HepG2 (cell line): ENCODE results near the gene GNAS-AS1.

Experiments used
- BRCA1 ChIP-seq: sonication (generic); formaldehyde crosslinking; IDR thresholded peaks from 2 replicates; pipeline ENCODE4 v1.4.0; 2020; ENCODE audit warnings: missing genetic modification reagents
- CBFB ChIP-seq: sonication (generic); formaldehyde crosslinking; IDR thresholded peaks from 2 replicates; pipeline ENCODE4 v1.4.0; 2020; ENCODE audit warnings: missing genetic modification reagents
- CHD4 ChIP-seq: fragments of 200-600 bp; sonication (generic); IDR thresholded peaks from 2 replicates; pipeline ENCODE4 v1.7.0; 2017; ENCODE audit warnings: mild to moderate bottlenecking, low read length, borderline replicate concordance
- EP300 ChIP-seq, 3 experiments: sonication (generic) in 1 of 3; formaldehyde crosslinking in 1 of 3; IDR thresholded peaks; 2 replicates each; pipeline versions ENCODE4 v1.5.1 to v1.6.1; 2011 to 2020; ENCODE audit warnings: low read depth in 2 of 3, low read length in 2 of 3, borderline replicate concordance in 1 of 3, improper control_type of control experiment in 1 of 3, mild to moderate bottlenecking in 1 of 3, missing genetic modification reagents in 1 of 3, moderate library complexity in 1 of 3
- EZH2 ChIP-seq: conservative IDR thresholded peaks from 2 replicates; pipeline ENCODE4 v1.6.1; 2012; ENCODE audit warnings: mild to moderate bottlenecking, low read depth, low read length, moderate library complexity
- FOXK1 ChIP-seq: sonication (generic); formaldehyde crosslinking; IDR thresholded peaks from 2 replicates; pipeline ENCODE4 v1.4.0; 2020; ENCODE audit warnings: low read depth, missing genetic modification reagents, borderline replicate concordance
- GTF2F1 ChIP-seq: fragments of 150-350 bp; IDR thresholded peaks from 2 replicates; pipeline ENCODE4 v1.6.1; 2014; ENCODE audit warnings: low read length
- ZBTB1 ChIP-seq: sonication (generic); formaldehyde crosslinking; IDR thresholded peaks from 2 replicates; pipeline ENCODE4 v1.4.0; 2020; ENCODE audit warnings: missing genetic modification reagents, borderline replicate concordance
- ZNF34 ChIP-seq: sonication (generic); formaldehyde crosslinking; IDR thresholded peaks from 2 replicates; pipeline ENCODE4 v1.4.0; 2020; ENCODE audit warnings: mild to moderate bottlenecking, missing genetic modification reagents, borderline replicate concordance
- ZNF777 ChIP-seq: sonication (generic); formaldehyde crosslinking; IDR thresholded peaks from 2 replicates; pipeline ENCODE4 v1.4.0; 2020; ENCODE audit warnings: missing genetic modification reagents
- ZNF788 ChIP-seq: sonication (generic); formaldehyde crosslinking; IDR thresholded peaks from 2 replicates; pipeline ENCODE4 v1.5.0; 2020; ENCODE audit warnings: mild to moderate bottlenecking, missing genetic modification reagents, borderline replicate concordance
- TF ChIP-seq, protein P1 (sequence below): sonication (generic); formaldehyde crosslinking; IDR thresholded peaks from 2 replicates; pipeline ENCODE4 v1.5.0; 2020; ENCODE audit warnings: mild to moderate bottlenecking, missing genetic modification reagents, moderate library complexity

DNA sequence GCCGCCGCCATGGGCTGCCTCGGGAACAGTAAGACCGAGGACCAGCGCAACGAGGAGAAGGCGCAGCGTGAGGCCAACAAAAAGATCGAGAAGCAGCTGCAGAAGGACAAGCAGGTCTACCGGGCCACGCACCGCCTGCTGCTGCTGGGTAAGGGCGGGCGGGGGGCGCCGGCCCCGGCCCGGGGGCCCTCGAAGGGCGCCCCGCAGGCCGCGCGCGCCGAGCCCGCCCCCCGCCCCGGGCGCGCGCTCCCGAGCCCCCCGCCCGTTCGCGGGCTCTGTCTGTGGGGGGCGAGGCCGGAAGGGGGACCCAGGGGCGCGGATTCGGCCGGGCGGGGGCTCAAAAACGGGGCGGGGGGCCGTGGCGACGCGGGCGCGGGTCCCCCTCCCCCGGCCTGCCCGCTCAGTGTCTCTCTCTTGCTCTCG is 41.0 kb upstream of the GNAS-AS1 start:
- TF ChIP-seq CBFB (CRISPR knock-in tag) = no peak
- TF ChIP-seq GTF2F1 = no peak
- TF ChIP-seq ZNF788 = no peak
- no peak for TF ChIP-seq ZBTB1 (CRISPR knock-in tag)
- TF ChIP-seq, protein P1, sequence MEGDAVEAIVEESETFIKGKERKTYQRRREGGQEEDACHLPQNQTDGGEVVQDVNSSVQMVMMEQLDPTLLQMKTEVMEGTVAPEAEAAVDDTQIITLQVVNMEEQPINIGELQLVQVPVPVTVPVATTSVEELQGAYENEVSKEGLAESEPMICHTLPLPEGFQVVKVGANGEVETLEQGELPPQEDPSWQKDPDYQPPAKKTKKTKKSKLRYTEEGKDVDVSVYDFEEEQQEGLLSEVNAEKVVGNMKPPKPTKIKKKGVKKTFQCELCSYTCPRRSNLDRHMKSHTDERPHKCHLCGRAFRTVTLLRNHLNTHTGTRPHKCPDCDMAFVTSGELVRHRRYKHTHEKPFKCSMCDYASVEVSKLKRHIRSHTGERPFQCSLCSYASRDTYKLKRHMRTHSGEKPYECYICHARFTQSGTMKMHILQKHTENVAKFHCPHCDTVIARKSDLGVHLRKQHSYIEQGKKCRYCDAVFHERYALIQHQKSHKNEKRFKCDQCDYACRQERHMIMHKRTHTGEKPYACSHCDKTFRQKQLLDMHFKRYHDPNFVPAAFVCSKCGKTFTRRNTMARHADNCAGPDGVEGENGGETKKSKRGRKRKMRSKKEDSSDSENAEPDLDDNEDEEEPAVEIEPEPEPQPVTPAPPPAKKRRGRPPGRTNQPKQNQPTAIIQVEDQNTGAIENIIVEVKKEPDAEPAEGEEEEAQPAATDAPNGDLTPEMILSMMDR (CRISPR knock-in tag) = no peak
- no peak for TF ChIP-seq ZNF777
- no peak for TF ChIP-seq ZNF34 (CRISPR knock-in tag)
- TF ChIP-seq EP300 (IDR thresholded peaks at IDR 0.05; ENCODE audit: low read depth in 2 of 2, low read length in 2 of 2) = no peak
- TF ChIP-seq EP300 (CRISPR knock-in tag; IDR thresholded peaks at IDR 0.05; ENCODE audit: borderline replicate concordance) = no peak
- no peak for TF ChIP-seq FOXK1
- TF ChIP-seq CHD4 = no peak
- TF ChIP-seq EZH2 = no peak
- TF ChIP-seq BRCA1 (CRISPR knock-in tag) = no peak
